Ishikawa (cell line): ENCODE results near the gene SEH1L.

Source experiments
- CEBPB ChIP-seq: IDR thresholded peaks from 2 replicates; pipeline ENCODE4 v1.6.1; 2012
- CREB1 ChIP-seq: IDR thresholded peaks from 2 replicates; pipeline ENCODE4 v1.6.1; 2012; ENCODE audit warnings: low read depth
- EGR1 ChIP-seq: IDR thresholded peaks from 2 replicates; pipeline ENCODE4 v1.6.1; 2012
- EP300 ChIP-seq: IDR thresholded peaks from 2 replicates; pipeline ENCODE4 v1.6.1; 2012; ENCODE audit warnings: borderline replicate concordance
- FOXM1 ChIP-seq: IDR thresholded peaks from 2 replicates; pipeline ENCODE4 v1.6.1; 2012; ENCODE audit warnings: low read depth, borderline replicate concordance
- NFIC ChIP-seq: IDR thresholded peaks from 2 replicates; pipeline ENCODE4 v1.6.1; 2012
- RAD21 ChIP-seq: IDR thresholded peaks from 2 replicates; pipeline ENCODE4 v1.6.1; 2012; ENCODE audit warnings: low read depth
- TAF1 ChIP-seq: IDR thresholded peaks from 2 replicates; pipeline ENCODE4 v1.6.1; 2012; ENCODE audit warnings: low read depth, mild to moderate bottlenecking
- TCF12 ChIP-seq: IDR thresholded peaks from 2 replicates; pipeline ENCODE4 v1.6.1; 2012; ENCODE audit warnings: low read depth
- TEAD4 ChIP-seq: IDR thresholded peaks from 2 replicates; pipeline ENCODE4 v1.6.1; 2012
- YY1 ChIP-seq: IDR thresholded peaks from 2 replicates; pipeline ENCODE4 v1.6.1; 2012; ENCODE audit warnings: low read depth
- ZBTB7A ChIP-seq: IDR thresholded peaks from 2 replicates; pipeline ENCODE4 v1.6.1; 2012; ENCODE audit warnings: low read depth
- TF ChIP-seq, protein P1 (sequence below): IDR thresholded peaks from 2 replicates; pipeline ENCODE4 v1.6.1; 2012; ENCODE audit warnings: low read depth, mild to moderate bottlenecking
- TF ChIP-seq, protein P2 (sequence below): IDR thresholded peaks from 2 replicates; pipeline ENCODE4 v1.6.1; 2012
- TF ChIP-seq, protein P3 (sequence below): IDR thresholded peaks from 2 replicates; pipeline ENCODE4 v1.6.1; 2012

SEH1L gene

DNA sequence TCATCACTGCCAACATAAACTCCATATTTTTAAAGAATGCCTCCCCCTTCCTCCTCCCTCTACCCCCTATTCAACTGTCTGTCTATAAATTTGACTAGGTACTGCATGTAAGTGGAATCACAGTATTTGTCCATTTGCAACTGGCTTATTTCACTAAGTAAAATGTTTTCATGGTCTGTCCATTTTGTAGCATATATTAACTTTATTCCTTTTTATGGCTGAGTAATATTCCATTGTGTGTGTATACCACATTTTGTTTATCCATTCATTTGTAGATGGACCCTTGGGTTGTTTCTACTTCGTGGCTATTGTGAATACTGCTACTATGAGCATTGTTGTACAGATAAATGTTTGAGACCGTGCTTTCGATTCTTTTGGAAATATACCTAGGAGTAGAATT is 10.7 kb downstream of the SEH1L start:
- no peak for TF ChIP-seq EP300
- TF ChIP-seq, protein P1, sequence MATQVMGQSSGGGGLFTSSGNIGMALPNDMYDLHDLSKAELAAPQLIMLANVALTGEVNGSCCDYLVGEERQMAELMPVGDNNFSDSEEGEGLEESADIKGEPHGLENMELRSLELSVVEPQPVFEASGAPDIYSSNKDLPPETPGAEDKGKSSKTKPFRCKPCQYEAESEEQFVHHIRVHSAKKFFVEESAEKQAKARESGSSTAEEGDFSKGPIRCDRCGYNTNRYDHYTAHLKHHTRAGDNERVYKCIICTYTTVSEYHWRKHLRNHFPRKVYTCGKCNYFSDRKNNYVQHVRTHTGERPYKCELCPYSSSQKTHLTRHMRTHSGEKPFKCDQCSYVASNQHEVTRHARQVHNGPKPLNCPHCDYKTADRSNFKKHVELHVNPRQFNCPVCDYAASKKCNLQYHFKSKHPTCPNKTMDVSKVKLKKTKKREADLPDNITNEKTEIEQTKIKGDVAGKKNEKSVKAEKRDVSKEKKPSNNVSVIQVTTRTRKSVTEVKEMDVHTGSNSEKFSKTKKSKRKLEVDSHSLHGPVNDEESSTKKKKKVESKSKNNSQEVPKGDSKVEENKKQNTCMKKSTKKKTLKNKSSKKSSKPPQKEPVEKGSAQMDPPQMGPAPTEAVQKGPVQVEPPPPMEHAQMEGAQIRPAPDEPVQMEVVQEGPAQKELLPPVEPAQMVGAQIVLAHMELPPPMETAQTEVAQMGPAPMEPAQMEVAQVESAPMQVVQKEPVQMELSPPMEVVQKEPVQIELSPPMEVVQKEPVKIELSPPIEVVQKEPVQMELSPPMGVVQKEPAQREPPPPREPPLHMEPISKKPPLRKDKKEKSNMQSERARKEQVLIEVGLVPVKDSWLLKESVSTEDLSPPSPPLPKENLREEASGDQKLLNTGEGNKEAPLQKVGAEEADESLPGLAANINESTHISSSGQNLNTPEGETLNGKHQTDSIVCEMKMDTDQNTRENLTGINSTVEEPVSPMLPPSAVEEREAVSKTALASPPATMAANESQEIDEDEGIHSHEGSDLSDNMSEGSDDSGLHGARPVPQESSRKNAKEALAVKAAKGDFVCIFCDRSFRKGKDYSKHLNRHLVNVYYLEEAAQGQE: no peak
- TF ChIP-seq NFIC: no peak
- TF ChIP-seq, protein P2, sequence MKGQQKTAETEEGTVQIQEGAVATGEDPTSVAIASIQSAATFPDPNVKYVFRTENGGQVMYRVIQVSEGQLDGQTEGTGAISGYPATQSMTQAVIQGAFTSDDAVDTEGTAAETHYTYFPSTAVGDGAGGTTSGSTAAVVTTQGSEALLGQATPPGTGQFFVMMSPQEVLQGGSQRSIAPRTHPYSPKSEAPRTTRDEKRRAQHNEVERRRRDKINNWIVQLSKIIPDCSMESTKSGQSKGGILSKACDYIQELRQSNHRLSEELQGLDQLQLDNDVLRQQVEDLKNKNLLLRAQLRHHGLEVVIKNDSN: no peak
- no peak for TF ChIP-seq CREB1
- TF ChIP-seq TEAD4: no peak
- TF ChIP-seq YY1: no peak

DNA sequence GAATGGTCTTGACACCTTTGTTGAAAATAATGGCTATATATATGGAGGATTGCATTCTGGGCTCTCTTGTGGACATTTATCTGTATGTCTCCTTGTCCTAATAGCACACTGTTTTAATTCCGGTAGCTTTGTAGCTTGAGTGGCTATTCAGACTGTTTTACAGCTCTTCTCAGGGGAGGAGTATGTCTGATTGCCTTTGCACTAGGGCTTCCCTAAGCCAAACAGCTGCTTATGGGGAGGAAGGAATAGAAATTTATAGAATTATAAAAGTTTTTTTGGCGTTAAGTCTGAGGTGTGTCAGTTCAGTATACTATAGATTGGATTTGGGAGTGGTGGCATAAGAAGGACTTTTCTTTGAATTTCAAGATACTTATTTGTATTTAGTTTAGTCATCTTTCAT is 12.6 kb downstream of the SEH1L start:
- TF ChIP-seq, protein P3, sequence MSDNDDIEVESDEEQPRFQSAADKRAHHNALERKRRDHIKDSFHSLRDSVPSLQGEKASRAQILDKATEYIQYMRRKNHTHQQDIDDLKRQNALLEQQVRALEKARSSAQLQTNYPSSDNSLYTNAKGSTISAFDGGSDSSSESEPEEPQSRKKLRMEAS: no peak
- TF ChIP-seq CREB1 (no peak), TAF1 (no peak), EP300 (no peak)

DNA sequence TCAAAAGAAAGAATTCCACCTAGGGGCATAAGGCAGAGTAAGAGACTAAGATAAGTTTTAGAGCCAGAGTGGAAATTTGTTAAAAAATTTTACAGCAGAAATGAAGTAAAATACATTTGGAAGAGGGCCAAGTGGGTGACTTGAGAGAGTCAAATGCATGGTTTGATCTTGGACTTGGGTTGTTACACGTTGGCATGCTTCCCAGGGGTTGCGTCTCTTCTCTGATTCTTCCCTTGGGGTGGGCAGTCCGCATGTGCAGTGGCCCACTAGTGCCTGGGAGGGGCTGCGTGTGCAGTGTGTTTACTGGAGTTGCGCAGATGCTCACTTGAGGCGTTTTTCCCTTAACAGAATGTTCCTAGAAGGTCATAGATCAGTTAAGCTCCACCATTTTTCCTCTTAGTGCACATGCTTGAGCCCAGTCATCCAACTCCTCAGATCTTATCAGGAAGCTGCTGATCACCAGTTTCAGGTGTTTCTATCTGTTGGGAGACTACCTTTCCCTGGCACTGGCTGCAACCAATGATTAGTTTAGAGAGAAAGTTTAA is 13.1 kb downstream of the SEH1L start:
- TF ChIP-seq RAD21 (no peak), EGR1 (no peak), CREB1 (no peak), NFIC (no peak), TAF1 (no peak), FOXM1 (no peak), TEAD4 (no peak), TCF12 (no peak), CEBPB (no peak), ZBTB7A (no peak), EP300 (no peak), YY1 (no peak)
- TF ChIP-seq, protein P3: no peak
- TF ChIP-seq, protein P1: no peak
- TF ChIP-seq, protein P2: no peak

GRCh38 chr18:12963069-12963468 is 15.3 kb downstream of the SEH1L start:
- TF ChIP-seq CREB1 (no peak), TAF1 (no peak), FOXM1 (no peak), RAD21 (no peak), TEAD4 (no peak), YY1 (no peak), ZBTB7A (no peak), TCF12 (no peak), CEBPB (no peak)
- TF ChIP-seq, protein P2: no peak
- TF ChIP-seq, protein P1: no peak

GRCh38 chr18:12968115-12968514 is 20.3 kb downstream of the SEH1L start:
- TF ChIP-seq NFIC: no peak
- no peak for TF ChIP-seq FOXM1
- TF ChIP-seq, protein P1: no peak
- TF ChIP-seq CEBPB: no peak
- TF ChIP-seq RAD21: no peak
- TF ChIP-seq, protein P2: no peak
- no peak for TF ChIP-seq EP300
